NCI-H526 treated with DMSO at 0.1 percent for 48 hours (cell line): ENCODE results near the gene SGMS2.
"Not testable (repeated sequence)": the region's sequence is repeated elsewhere in the genome, so short reads cannot be mapped to it uniquely, and the experiment has no call there.

ENCODE experiments used
- DNase-seq: peaks from one replicate; lab custom pipeline; 2025; lab: John Stamatoyannopoulos, UW

The SGMS2 gene

GRCh38 chr4:107866726-107867125 lies 42.0 kb downstream of the SGMS2 start:
- DNase-seq = no peak

GRCh38 chr4:107870236-107870635 lies 45.5 kb downstream of the SGMS2 start:
- DNase-seq = no peak

- DNase-seq = no peak
Measured at GRCh38 chr4:107870916-107871786, 46.4 kb downstream of the SGMS2 start.

GRCh38 chr4:107874024-107874423 lies 49.3 kb downstream of the SGMS2 start:
- no peak for DNase-seq

GRCh38 chr4:107876099-107876498 lies 51.4 kb downstream of the SGMS2 start:
- no peak for DNase-seq

- no peak for DNase-seq
Measured at GRCh38 chr4:107877361-107877760, 52.6 kb downstream of the SGMS2 start.

- no peak for DNase-seq
Measured at GRCh38 chr4:107885865-107886264, 61.1 kb downstream of the SGMS2 start.

- no peak for DNase-seq
Measured at GRCh38 chr4:107888237-107888636, 63.5 kb downstream of the SGMS2 start.

GRCh38 chr4:107890779-107891178 lies 66.0 kb downstream of the SGMS2 start:
- DNase-seq = no peak

- DNase-seq = no peak
Measured at GRCh38 chr4:107891299-107891698, 66.6 kb downstream of the SGMS2 start.

GRCh38 chr4:107893171-107894137 lies 68.7 kb downstream of the SGMS2 start:
- DNase-seq = no peak

- no peak for DNase-seq
Measured at GRCh38 chr4:107894138-107894603, 69.4 kb downstream of the SGMS2 start.

GRCh38 chr4:107896158-107896645 lies 71.5 kb downstream of the SGMS2 start:
- DNase-seq = no peak

GRCh38 chr4:107896646-107897045 lies 71.9 kb downstream of the SGMS2 start:
- no peak for DNase-seq

GRCh38 chr4:107897823-107898222 lies 73.1 kb downstream of the SGMS2 start:
- DNase-seq = no peak

GRCh38 chr4:107900067-107900466 lies 75.3 kb downstream of the SGMS2 start:
- DNase-seq = no peak

GRCh38 chr4:107900508-107900907 lies 75.8 kb downstream of the SGMS2 start:
- no peak for DNase-seq

- DNase-seq = no peak
Measured at GRCh38 chr4:107901213-107901934, 76.6 kb downstream of the SGMS2 start.

GRCh38 chr4:107902715-107903114 lies 78.0 kb downstream of the SGMS2 start:
- DNase-seq = no peak

- DNase-seq = not testable (repeated sequence)
Measured at GRCh38 chr4:107905082-107905481, 80.3 kb downstream of the SGMS2 start.

- no peak for DNase-seq
Measured at GRCh38 chr4:107906458-107907100, 81.8 kb downstream of the SGMS2 start.
